ENCODE results near the gene POU6F2. TPM values are rescaled to one million over a fixed set of nuclear protein-coding genes. Genes with fewer than 3 reads are reported as not detected.

Gene POU6F2
- total RNA-seq, 1 donor from 2014 or later, result 7.9 TPM

GRCh38 chr7:39383136-39383535, 405.4 kb downstream of the POU6F2 start:
- H3K4me1 Mint-ChIP-seq, result no peaks in the 10 kb centered on the region
- no peak for TF ChIP-seq CTCF (conservative IDR thresholded peaks at IDR 0.05)
- no peaks in the 10 kb centered on the region for H3K36me3 Mint-ChIP-seq (ENCODE audit: low read depth)
- H3K4me3 Mint-ChIP-seq, result no peak overlapping the region
- no peak for DNase-seq (ENCODE audit: low read depth, low spot score)
- no peak overlapping the region for H3K27ac Mint-ChIP-seq (ENCODE audit: unreplicated experiment)
- H3K9me3 Mint-ChIP-seq, result no peaks in the 10 kb centered on the region
- H3K27me3 Mint-ChIP-seq (ENCODE audit: low read depth), result no peaks in the 10 kb centered on the region

GRCh38 chr7:39384386-39384785, 406.7 kb downstream of the POU6F2 start:
- Mint-ChIP-seq H3K4me1 (no peaks in the 10 kb centered on the region), H3K4me3 (no peak overlapping the region), H3K27ac (ENCODE audit: unreplicated experiment) (no peak overlapping the region), H3K36me3 (ENCODE audit: low read depth) (no peaks in the 10 kb centered on the region), H3K27me3 (ENCODE audit: low read depth) (no peaks in the 10 kb centered on the region), H3K9me3 (no peaks in the 10 kb centered on the region)
- DNase-seq (ENCODE audit: low read depth, low spot score), result no peak
- TF ChIP-seq CTCF (conservative IDR thresholded peaks at IDR 0.05), result no peak

GRCh38 chr7:39386718-39387117, 409.0 kb downstream of the POU6F2 start:
- Mint-ChIP-seq H3K27ac (ENCODE audit: unreplicated experiment) (no peak overlapping the region), H3K27me3 (ENCODE audit: low read depth) (peaks cover 3% of the 10 kb centered on the region), H3K9me3 (no peaks in the 10 kb centered on the region), H3K4me3 (no peak overlapping the region), H3K36me3 (ENCODE audit: low read depth) (no peaks in the 10 kb centered on the region), H3K4me1 (no peaks in the 10 kb centered on the region)
- DNase-seq (ENCODE audit: low read depth, low spot score), result no peak
- no peak for TF ChIP-seq CTCF (conservative IDR thresholded peaks at IDR 0.05)

- Mint-ChIP-seq H3K4me3 (no peak overlapping the region), H3K4me1 (no peaks in the 10 kb centered on the region), H3K27ac (ENCODE audit: unreplicated experiment) (no peak overlapping the region), H3K9me3 (no peaks in the 10 kb centered on the region), H3K36me3 (ENCODE audit: low read depth) (no peaks in the 10 kb centered on the region), H3K27me3 (ENCODE audit: low read depth) (peaks cover 3% of the 10 kb centered on the region)
- no peak for TF ChIP-seq CTCF (conservative IDR thresholded peaks at IDR 0.05)
- no peak for DNase-seq (ENCODE audit: low read depth, low spot score)
Observed at GRCh38 chr7:39392151-39392550, 414.4 kb downstream of the POU6F2 start.

GRCh38 chr7:39394105-39394680, 416.5 kb downstream of the POU6F2 start:
- Mint-ChIP-seq H3K27ac (ENCODE audit: unreplicated experiment) (no peak overlapping the region), H3K27me3 (ENCODE audit: low read depth) (peaks cover 3% of the 10 kb centered on the region), H3K4me3 (no peak overlapping the region), H3K4me1 (no peaks in the 10 kb centered on the region), H3K9me3 (no peaks in the 10 kb centered on the region), H3K36me3 (ENCODE audit: low read depth) (no peaks in the 10 kb centered on the region)
- DNase-seq (ENCODE audit: low read depth, low spot score), result no peak
- no peak for TF ChIP-seq CTCF (conservative IDR thresholded peaks at IDR 0.05)
